Sigmoid colon (tissue), 7 donors: ENCODE data around the gene NFIA. TPM values are rescaled to one million over a fixed set of nuclear protein-coding genes. Genes with fewer than 3 reads are reported as not detected.

Experiments used
- DNase-seq: peaks from one replicate; pipeline ENCODE4 v3.0.0-alpha.2; 2019
- H3K27ac ChIP-seq, 4 donors: fragments of 200-600 bp; sonication (generic); one replicate each; pipeline ENCODE4 v1.5.1; 2016 to 2019; ENCODE audit warnings: mild to moderate bottlenecking in 1 of 4
- H3K27me3 ChIP-seq, 3 donors: fragments of 200-600 bp; sonication (generic); one replicate each; pipeline ENCODE4 v1.5.1; 2019; ENCODE audit warnings: mild to moderate bottlenecking in 1 of 3
- H3K36me3 ChIP-seq, 4 donors: fragments of 200-600 bp; sonication (generic); one replicate each; pipeline ENCODE4 v1.5.1; 2016 to 2019
- H3K4me1 ChIP-seq, 4 donors: fragments of 200-600 bp; sonication (generic); one replicate each; pipeline ENCODE4 v1.5.1; 2017 to 2019
- H3K4me3 ChIP-seq, 4 donors: fragments of 200-600 bp; sonication (generic); one replicate each; pipeline ENCODE4 v1.5.1; 2017 to 2019; ENCODE audit warnings: mild to moderate bottlenecking in 2 of 4, moderate library complexity in 1 of 4
- H3K9me3 ChIP-seq, 4 donors: fragments of 200-600 bp in 3 of 4; sonication (generic) in 3 of 4; one replicate each; pipeline versions ENCODE4 v1.5.1 to v1.6.1; 2013 to 2019
- CTCF ChIP-seq, 4 experiments: fragments of 450-650 bp in 3 of 4; fragments of 200-600 bp in 1 of 4; IDR thresholded peaks; one replicate each; pipeline ENCODE4 v1.5.1; 2016 to 2019; ENCODE audit warnings: antibody characterized with exemption in 4 of 4, mild to moderate bottlenecking in 3 of 4, moderate library complexity in 2 of 4
- EP300 ChIP-seq, 4 donors: sonication (generic); formaldehyde crosslinking; IDR thresholded peaks; one replicate each; pipeline ENCODE4 v1.6.1; 2017; ENCODE audit warnings: antibody characterized with exemption in 4 of 4
- POLR2A ChIP-seq, 2 donors: fragments of 450-650 bp; IDR thresholded peaks; one replicate each; pipeline ENCODE4 v1.6.1; 2016; ENCODE audit warnings: antibody characterized with exemption in 2 of 2, mild to moderate bottlenecking in 2 of 2, moderate library complexity in 2 of 2
- POLR2AphosphoS5 ChIP-seq, 4 donors: sonication (generic); formaldehyde crosslinking; IDR thresholded peaks; one replicate each; pipeline ENCODE4 v1.6.1; 2017; ENCODE audit warnings: antibody characterized with exemption in 4 of 4
- WGBS, 2 donors: extraction: QIAGEN DNeasy Blood & Tissue Kit; methylation state at CpG; one replicate each; pipeline ENCODE4 v1.1.7; 2013; 5-methylcytosine and 5-hydroxymethylcytosine counted together
- intact Hi-C: fragments of 100-400 bp; cut with DNase I; formaldehyde crosslinking; loops from one replicate; pipeline ENCODE4 v1.15.1; 2023
- polyA plus RNA-seq, 3 donors: library from polyadenylated mRNA; stranded (reverse); fragments of 200-250 nt; gene quantifications; one replicate each; pipeline ENCODE4 v1.2.3, GENCODE V29; 2013
- total RNA-seq, 4 donors: library from RNA; depleted of rRNA; stranded (reverse); fragments of >200 nt; gene quantifications; one replicate each; pipeline ENCODE4 v1.1.0, GENCODE V29; 2016
- donor health status: healthy with polysubstance abuse.
- donor health status: Bipolar disorder and iron deficiency.
- donor health status: healthy.

Gene NFIA
- total and polyA plus RNA-seq, 7 donors, result 2.3 to 154 (median 79.7) TPM

GRCh38 chr1:61348025-61348665, 265.8 kb downstream of the NFIA start:
- DNase-seq, result no peak
- Histone ChIP-seq H3K4me3 (no peak overlapping the region), H3K36me3 (peaks cover 0 to 13% (median 3%) of the 10 kb centered on the region in 4 donors), H3K4me1 (peaks cover 0 to 17% (median 4%) of the 10 kb centered on the region in 4 donors), H3K27me3 (no peaks in the 10 kb centered on the region), H3K9me3 (no peaks in the 10 kb centered on the region), H3K27ac (no peak overlapping the region)
- intact Hi-C loops, result no loop called here
- 90% methylated on average over 3 of the region's 3 CpGs for WGBS, 2 donors
- TF ChIP-seq POLR2AphosphoS5 (IDR thresholded peaks at IDR 0.05) (no peak), POLR2A (IDR thresholded peaks at IDR 0.05) (no peak), EP300 (IDR thresholded peaks at IDR 0.05) (no peak), CTCF (IDR thresholded peaks at IDR 0.05) (no peak)

GRCh38 chr1:61352845-61353435, 270.6 kb downstream of the NFIA start:
- Histone ChIP-seq H3K27me3 (no peaks in the 10 kb centered on the region), H3K36me3 (peaks cover 0 to 32% (median 4%) of the 10 kb centered on the region in 4 donors), H3K4me3 (no peak overlapping the region), H3K27ac (no peak overlapping the region), H3K9me3 (no peaks in the 10 kb centered on the region), H3K4me1 (no peaks in the 10 kb centered on the region)
- intact Hi-C loops, result no loop called here
- TF ChIP-seq POLR2AphosphoS5 (IDR thresholded peaks at IDR 0.05), result no peak
- no peak for TF ChIP-seq EP300 (IDR thresholded peaks at IDR 0.05)
- TF ChIP-seq POLR2A (IDR thresholded peaks at IDR 0.05), result no peak
- no peak for TF ChIP-seq CTCF (IDR thresholded peaks at IDR 0.05)
- no peak for DNase-seq
- WGBS, 2 donors, result 88 to 89% methylated on average over 3 of the region's 3 CpGs

GRCh38 chr1:61353797-61354406, 271.5 kb downstream of the NFIA start:
- intact Hi-C loops, result no loop called here
- no peaks in the 10 kb centered on the region for H3K9me3 ChIP-seq
- no peaks in the 10 kb centered on the region for H3K4me1 ChIP-seq
- TF ChIP-seq CTCF (IDR thresholded peaks at IDR 0.05), result no peak
- no peak for TF ChIP-seq POLR2AphosphoS5 (IDR thresholded peaks at IDR 0.05)
- TF ChIP-seq POLR2A (IDR thresholded peaks at IDR 0.05), result no peak
- no peak for TF ChIP-seq EP300 (IDR thresholded peaks at IDR 0.05)
- no peak overlapping the region for H3K4me3 ChIP-seq
- H3K27ac ChIP-seq, result no peak overlapping the region
- H3K36me3 ChIP-seq, result peaks cover 0 to 31% (median 4%) of the 10 kb centered on the region in 4 donors
- DNase-seq, result no peak
- 82 to 86% methylated on average over 4 of the region's 4 CpGs for WGBS, 2 donors
- H3K27me3 ChIP-seq, result no peaks in the 10 kb centered on the region

GRCh38 chr1:61356016-61356415, 273.7 kb downstream of the NFIA start:
- intact Hi-C loops, result no loop called here
- Histone ChIP-seq H3K4me3 (no peak overlapping the region), H3K9me3 (no peaks in the 10 kb centered on the region), H3K27ac (no peak overlapping the region), H3K27me3 (no peaks in the 10 kb centered on the region), H3K36me3 (peaks cover 0 to 52% (median 6%) of the 10 kb centered on the region in 4 donors), H3K4me1 (no peaks in the 10 kb centered on the region)
- TF ChIP-seq EP300 (IDR thresholded peaks at IDR 0.05) (no peak), POLR2A (IDR thresholded peaks at IDR 0.05) (no peak), POLR2AphosphoS5 (IDR thresholded peaks at IDR 0.05) (no peak), CTCF (IDR thresholded peaks at IDR 0.05) (no peak)
- DNase-seq, result no peak
